Lower leg skin (tissue), 4 donors: Measurements from ENCODE around the gene CLCN6. TPM values are rescaled to one million over a fixed set of nuclear protein-coding genes. Genes with fewer than 3 reads are reported as not detected.

ENCODE experiments used
- DNase-seq, 2 donors: peaks; one replicate each; pipeline ENCODE4 v3.0.0-alpha.2; 2019; ENCODE audit warnings: low spot score in 2 of 2
- H3K4me3 ChIP-seq: fragments of 200-600 bp; sonication (generic); 2 replicates; pipeline ENCODE4 v1.5.1; 2017; ENCODE audit warnings: mild to moderate bottlenecking, low read depth; ENCODE audit not compliant: poor library complexity, severe bottlenecking
- POLR2A ChIP-seq, 2 donors: fragments of 450-650 bp; IDR thresholded peaks; one replicate each; pipeline ENCODE4 v1.6.1; 2016 to 2017; ENCODE audit warnings: antibody characterized with exemption in 2 of 2, mild to moderate bottlenecking in 1 of 2, moderate library complexity in 1 of 2
- WGBS, 2 donors: methylation state at CpG; one replicate each; pipeline ENCODE4 v1.1.5; 2018; 5-methylcytosine and 5-hydroxymethylcytosine counted together
- intact Hi-C: fragments of 100-400 bp; cut with DNase I; formaldehyde crosslinking; loops from one replicate; pipeline ENCODE4 v1.15.0; 2023; ENCODE audit warnings: low total_unique reads
- total RNA-seq, 4 donors: library from RNA; depleted of rRNA; stranded (reverse); fragments of >200 nt; gene quantifications; one replicate each; pipeline ENCODE4 v1.1.0, GENCODE V29; 2016
- TF ChIP-seq, protein P1 (sequence below), 3 donors: fragments of 450-650 bp; IDR thresholded peaks; one replicate each; pipeline ENCODE4 v1.5.1; 2016; ENCODE audit warnings: antibody characterized with exemption in 3 of 3, mild to moderate bottlenecking in 3 of 3, moderate library complexity in 2 of 3

CLCN6 gene
- total RNA-seq, 4 donors from 2014 or later = 7.0 to 12.4 (median 10.9) TPM

DNA sequence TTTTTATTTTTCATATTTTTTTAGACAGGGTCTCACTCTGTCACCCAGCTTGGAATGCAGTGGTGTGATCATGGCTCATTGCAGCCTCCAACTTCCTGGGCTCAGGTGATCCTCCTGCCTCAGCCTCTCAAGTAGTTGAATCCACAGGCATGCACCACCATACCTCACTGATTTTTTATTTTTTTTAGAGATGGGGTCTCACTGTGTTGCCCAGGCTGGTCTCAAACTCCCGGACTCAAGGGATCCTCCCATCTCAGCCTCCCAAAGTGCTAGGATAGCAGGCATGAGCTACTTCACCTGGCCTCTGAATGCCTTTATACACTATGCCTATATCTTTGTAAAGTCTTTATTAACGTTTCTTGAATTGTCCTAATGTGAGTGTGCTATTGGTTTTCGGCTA, 63.1 kb downstream of the CLCN6 start:
- no peak overlapping the region for H3K4me3 ChIP-seq
- intact Hi-C loops = no loop called here
- TF ChIP-seq POLR2A (IDR thresholded peaks at IDR 0.05) = no peak
- TF ChIP-seq, protein P1, sequence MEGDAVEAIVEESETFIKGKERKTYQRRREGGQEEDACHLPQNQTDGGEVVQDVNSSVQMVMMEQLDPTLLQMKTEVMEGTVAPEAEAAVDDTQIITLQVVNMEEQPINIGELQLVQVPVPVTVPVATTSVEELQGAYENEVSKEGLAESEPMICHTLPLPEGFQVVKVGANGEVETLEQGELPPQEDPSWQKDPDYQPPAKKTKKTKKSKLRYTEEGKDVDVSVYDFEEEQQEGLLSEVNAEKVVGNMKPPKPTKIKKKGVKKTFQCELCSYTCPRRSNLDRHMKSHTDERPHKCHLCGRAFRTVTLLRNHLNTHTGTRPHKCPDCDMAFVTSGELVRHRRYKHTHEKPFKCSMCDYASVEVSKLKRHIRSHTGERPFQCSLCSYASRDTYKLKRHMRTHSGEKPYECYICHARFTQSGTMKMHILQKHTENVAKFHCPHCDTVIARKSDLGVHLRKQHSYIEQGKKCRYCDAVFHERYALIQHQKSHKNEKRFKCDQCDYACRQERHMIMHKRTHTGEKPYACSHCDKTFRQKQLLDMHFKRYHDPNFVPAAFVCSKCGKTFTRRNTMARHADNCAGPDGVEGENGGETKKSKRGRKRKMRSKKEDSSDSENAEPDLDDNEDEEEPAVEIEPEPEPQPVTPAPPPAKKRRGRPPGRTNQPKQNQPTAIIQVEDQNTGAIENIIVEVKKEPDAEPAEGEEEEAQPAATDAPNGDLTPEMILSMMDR (IDR thresholded peaks at IDR 0.05) = no peak
- no peak for DNase-seq
- WGBS, 2 donors = 92 to 94% methylated on average over 3 of the region's 3 CpGs

- intact Hi-C loops = no loop called here
- 85 to 91% methylated on average over 5 of the region's 5 CpGs for WGBS, 2 donors
- no peak overlapping the region for H3K4me3 ChIP-seq
- no peak for DNase-seq
- TF ChIP-seq, protein P1 (IDR thresholded peaks at IDR 0.05) = no peak
- TF ChIP-seq POLR2A (IDR thresholded peaks at IDR 0.05) = no peak
Observed at GRCh38 chr1:11869650-11870207, 63.7 kb downstream of the CLCN6 start.

GRCh38 chr1:11872545-11872944, 66.6 kb downstream of the CLCN6 start:
- intact Hi-C loops = no loop called here
- 39 to 62% methylated on average over 7 of the region's 7 CpGs for WGBS, 2 donors
- TF ChIP-seq POLR2A (IDR thresholded peaks at IDR 0.05) = no peak
- TF ChIP-seq, protein P1 (IDR thresholded peaks at IDR 0.05) = no peak
- no peak for DNase-seq
- no peak overlapping the region for H3K4me3 ChIP-seq

DNA sequence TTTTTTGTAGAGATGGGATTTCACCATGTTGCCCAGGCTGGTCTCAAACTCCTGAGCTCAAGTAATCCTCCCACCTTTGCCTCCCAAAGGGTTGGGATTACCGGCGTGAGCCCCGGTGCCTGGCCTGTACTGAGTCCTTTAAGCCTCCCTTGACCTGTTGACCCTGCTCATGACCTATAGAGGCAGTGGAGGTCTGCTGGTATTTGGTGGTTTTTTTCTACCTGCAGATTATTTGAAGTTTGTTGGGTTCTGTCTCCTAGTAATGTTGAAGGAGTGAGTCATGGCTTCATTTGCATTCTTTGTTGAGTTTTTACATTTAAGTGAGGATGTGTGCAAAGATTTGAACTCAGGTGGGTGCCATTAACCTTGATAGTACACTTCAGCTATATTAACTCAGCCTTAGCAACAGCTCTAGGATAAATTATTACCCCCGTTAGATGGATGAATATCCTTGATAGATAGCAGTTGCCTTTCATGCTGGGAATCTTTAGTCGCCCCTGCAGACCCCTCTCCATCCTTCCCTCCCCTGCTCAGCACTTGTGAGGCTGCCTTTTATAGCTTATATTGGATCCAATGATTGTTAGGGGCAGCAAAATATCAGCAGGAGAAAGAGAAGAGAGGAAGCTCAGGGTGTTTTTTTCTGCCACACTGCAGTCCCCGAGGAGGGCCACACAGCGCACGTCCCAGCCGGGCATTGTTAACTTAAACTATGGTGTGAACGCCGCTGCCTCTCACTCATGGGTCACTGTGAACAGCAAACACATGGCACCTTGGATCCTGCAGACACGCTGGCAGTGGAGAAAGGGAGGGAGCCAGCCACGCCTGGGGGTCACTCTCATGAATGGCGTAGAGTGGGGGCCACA, 67.6 kb downstream of the CLCN6 start:
- intact Hi-C loops = no loop called here
- 62 to 69% methylated on average over 14 of the region's 14 CpGs for WGBS, 2 donors
- TF ChIP-seq, protein P1 (IDR thresholded peaks at IDR 0.05) = no peak
- TF ChIP-seq POLR2A (IDR thresholded peaks at IDR 0.05) = no peak
- DNase-seq = no peak
- no peak overlapping the region for H3K4me3 ChIP-seq

GRCh38 chr1:11874258-11874562, 68.2 kb downstream of the CLCN6 start:
- no peak for TF ChIP-seq POLR2A (IDR thresholded peaks at IDR 0.05)
- TF ChIP-seq, protein P1 (IDR thresholded peaks at IDR 0.05) = no peak
- intact Hi-C loops = no loop called here
- 69 to 76% methylated on average over 10 of the region's 10 CpGs for WGBS, 2 donors
- DNase-seq = peak in 1 of 2 donors; percentile 25
- H3K4me3 ChIP-seq = no peak overlapping the region
